Neural cell (in vitro differentiated cells): ENCODE data around the gene MAGEC3. TPM values are rescaled to one million over a fixed set of nuclear protein-coding genes. Genes with fewer than 3 reads are reported as not detected.
"Not testable (repeated sequence)": the region's sequence is repeated elsewhere in the genome, so short reads cannot be mapped to it uniquely, and the experiment has no call there.

Experiments
- H2AFZ ChIP-seq: fragments of 200-600, 300-800 bp; sonication (generic), shearing (Covaris generic); 2 replicates; pipeline ENCODE4 v1.6.0; 2014; ENCODE audit warnings: low read depth, mild to moderate bottlenecking, antibody characterized with exemption, low read length, moderate library complexity
- H3F3A ChIP-seq: fragments of 200-600 bp; shearing (Covaris generic); 2 replicates; pipeline ENCODE4 v1.6.1; 2016; ENCODE audit warnings: mild to moderate bottlenecking, moderate library complexity, mixed read lengths, antibody characterized with exemption, low read length; ENCODE audit not compliant: insufficient read depth, poor library complexity, severe bottlenecking
- H3K27ac ChIP-seq: fragments of 200-600, 300-800 bp; sonication (generic), shearing (Covaris generic); 2 replicates; pipeline ENCODE4 v1.5.1; 2014; ENCODE audit warnings: mild to moderate bottlenecking, low read length, moderate library complexity
- H3K27me3 ChIP-seq: fragments of 300-800, 200-600 bp; sonication (generic), shearing (Covaris generic); 2 replicates; pipeline ENCODE4 v1.6.0; 2014; ENCODE audit warnings: mild to moderate bottlenecking, low read depth, low read length, moderate library complexity; ENCODE audit not compliant: insufficient read depth
- H3K36me3 ChIP-seq: fragments of 300-800, 200-600 bp; sonication (generic), shearing (Covaris generic); 2 replicates; pipeline ENCODE4 v1.5.1; 2014; ENCODE audit warnings: mild to moderate bottlenecking, antibody characterized with exemption, low read length, moderate library complexity; ENCODE audit not compliant: insufficient read depth
- H3K4me2 ChIP-seq: fragments of 300-800, 200-600 bp; sonication (generic), shearing (Covaris generic); 2 replicates; pipeline ENCODE4 v1.6.0; 2014; ENCODE audit warnings: mild to moderate bottlenecking, low read length
- H3K4me3 ChIP-seq: fragments of 300-800, 200-600 bp; sonication (generic), shearing (Covaris generic); 2 replicates; pipeline ENCODE4 v1.5.1; 2014; ENCODE audit warnings: mild to moderate bottlenecking, low read length, moderate library complexity
- H3K79me2 ChIP-seq: fragments of 200-600 bp; shearing (Covaris generic); replicated peaks from 2 replicates; pipeline ENCODE4 v1.6.0; 2014; ENCODE audit warnings: mild to moderate bottlenecking, low read length, moderate library complexity; ENCODE audit not compliant: insufficient read depth
- H3K9ac ChIP-seq: fragments of 300-800, 200-600 bp; sonication (generic), shearing (Covaris generic); 2 replicates; pipeline ENCODE4 v1.6.1; 2016; ENCODE audit warnings: mild to moderate bottlenecking, low read length, mixed read lengths
- H3K9me2 ChIP-seq: fragments of 200-600 bp; shearing (Covaris generic); 2 replicates; pipeline ENCODE4 v1.6.1; 2016; ENCODE audit warnings: mild to moderate bottlenecking, low read length, mixed read lengths; ENCODE audit not compliant: insufficient read depth
- H3K9me3 ChIP-seq: fragments of 200-600, 300-800 bp; sonication (generic), shearing (Covaris generic); 2 replicates; pipeline ENCODE4 v1.6.1; 2016; ENCODE audit warnings: mild to moderate bottlenecking, mixed run types, low read length, moderate library complexity, mixed read lengths
- H4K20me1 ChIP-seq: fragments of 200-600 bp; shearing (Covaris generic); 2 replicates; pipeline ENCODE4 v1.6.1; 2016; ENCODE audit warnings: mild to moderate bottlenecking, mixed run types; ENCODE audit not compliant: insufficient read depth
- CTCF ChIP-seq: fragments of 450-650 bp; IDR thresholded peaks from 2 replicates; pipeline ENCODE4 v1.5.1; 2014; ENCODE audit warnings: antibody characterized with exemption, mild to moderate bottlenecking, moderate library complexity; ENCODE audit not compliant: poor library complexity, severe bottlenecking
- EP300 ChIP-seq: fragments of 450-650 bp; conservative IDR thresholded peaks from 2 replicates; pipeline ENCODE4 v1.6.1; 2014; ENCODE audit warnings: antibody characterized with exemption, mild to moderate bottlenecking, moderate library complexity; ENCODE audit not compliant: poor library complexity, severe bottlenecking
- EZH2 ChIP-seq: fragments of 200-600, 300-800 bp; shearing (Covaris generic), sonication (generic); IDR thresholded peaks from 2 replicates; pipeline ENCODE4 v1.6.1; 2014; ENCODE audit warnings: antibody characterized with exemption, low read length, borderline replicate concordance, mild to moderate bottlenecking; ENCODE audit not compliant: insufficient read depth, poor library complexity, severe bottlenecking
- MXI1 ChIP-seq: fragments of 450-650 bp; conservative IDR thresholded peaks from 2 replicates; pipeline ENCODE4 v1.6.1; 2014; ENCODE audit warnings: antibody characterized with exemption, mild to moderate bottlenecking; ENCODE audit not compliant: poor library complexity, severe bottlenecking
- POLR2AphosphoS5 ChIP-seq: IDR thresholded peaks from 2 replicates; pipeline ENCODE4 v1.6.1; 2012
- RAD21 ChIP-seq: fragments of 450-650 bp; conservative IDR thresholded peaks from 2 replicates; pipeline ENCODE4 v1.6.1; 2014; ENCODE audit warnings: antibody characterized with exemption, mild to moderate bottlenecking, moderate library complexity
- REST ChIP-seq: IDR thresholded peaks from 2 replicates; pipeline ENCODE4 v1.6.1; 2012; ENCODE audit warnings: borderline replicate concordance
- SMC3 ChIP-seq: fragments of 450-650 bp; conservative IDR thresholded peaks from 2 replicates; pipeline ENCODE4 v1.6.1; 2014; ENCODE audit warnings: antibody characterized with exemption, mild to moderate bottlenecking, moderate library complexity; ENCODE audit not compliant: poor library complexity
- TAF1 ChIP-seq: IDR thresholded peaks from 2 replicates; pipeline ENCODE4 v1.6.1; 2012; ENCODE audit warnings: low read depth
- polyA plus RNA-seq: library from polyadenylated mRNA; depleted of rRNA; stranded (reverse); fragments of >200 nt; gene quantifications from 2 replicates; pipeline ENCODE4 v1.2.3, GENCODE V29; 2014

MAGEC3 gene
- polyA plus RNA-seq, 1 donor from 2014 or later: 2.3 TPM

GRCh38 chrX:141857479-141857878, 19.4 kb downstream of the MAGEC3 start:
- Histone ChIP-seq H3K79me2 (no peaks in the 10 kb centered on the region), H3K9me3 (no peaks in the 10 kb centered on the region), H3K4me2 (no peak overlapping the region), H3K27ac (no peak overlapping the region), H4K20me1 (no peaks in the 10 kb centered on the region), H2AFZ (no peak overlapping the region), H3K36me3 (no peaks in the 10 kb centered on the region), H3K4me3 (no peak overlapping the region), H3K9ac (no peak overlapping the region), H3K9me2 (no peaks in the 10 kb centered on the region), H3K27me3 (no peaks in the 10 kb centered on the region), H3F3A (no peaks in the 10 kb centered on the region)
- TF ChIP-seq RAD21 (no peak), POLR2AphosphoS5 (no peak), CTCF (no peak), MXI1 (no peak), REST (no peak), TAF1 (no peak), SMC3 (no peak), EP300 (no peak), EZH2 (no peak)

- no peak overlapping the region for H3K9ac ChIP-seq
- no peak overlapping the region for H2AFZ ChIP-seq
- H3K4me2 ChIP-seq: no peak overlapping the region
- no peak for TF ChIP-seq SMC3
- TF ChIP-seq MXI1: no peak
- TF ChIP-seq REST: no peak
- no peak for TF ChIP-seq TAF1
- TF ChIP-seq CTCF: no peak
- TF ChIP-seq POLR2AphosphoS5: no peak
- no peak for TF ChIP-seq EZH2
- TF ChIP-seq RAD21: no peak
- TF ChIP-seq EP300: no peak
- H3K36me3 ChIP-seq: no peaks in the 10 kb centered on the region
- no peaks in the 10 kb centered on the region for H3K9me3 ChIP-seq
- no peaks in the 10 kb centered on the region for H3F3A ChIP-seq
- H3K4me3 ChIP-seq: no peak overlapping the region
- H3K79me2 ChIP-seq: no peaks in the 10 kb centered on the region
- H3K27ac ChIP-seq: no peak overlapping the region
- no peaks in the 10 kb centered on the region for H4K20me1 ChIP-seq
- no peaks in the 10 kb centered on the region for H3K9me2 ChIP-seq
- H3K27me3 ChIP-seq: no peaks in the 10 kb centered on the region
Measured at GRCh38 chrX:141879616-141880015, 41.5 kb downstream of the MAGEC3 start.

GRCh38 chrX:141888811-141889210, 50.7 kb downstream of the MAGEC3 start:
- H3F3A ChIP-seq, H3K27ac ChIP-seq, H3K79me2 ChIP-seq, H3K36me3 ChIP-seq, H3K9ac ChIP-seq, H3K4me2 ChIP-seq, H3K4me3 ChIP-seq, H3K9me3 ChIP-seq, H3K9me2 ChIP-seq, H4K20me1 ChIP-seq, H2AFZ ChIP-seq, H3K27me3 ChIP-seq: not testable (repeated sequence)
